ENCODE results near the gene C5orf63. TPM values are rescaled to one million over a fixed set of nuclear protein-coding genes. Genes with fewer than 3 reads are reported as not detected.

The C5orf63 gene
- total RNA-seq, 1 donor from 2014 or later = 2.9 TPM

DNA sequence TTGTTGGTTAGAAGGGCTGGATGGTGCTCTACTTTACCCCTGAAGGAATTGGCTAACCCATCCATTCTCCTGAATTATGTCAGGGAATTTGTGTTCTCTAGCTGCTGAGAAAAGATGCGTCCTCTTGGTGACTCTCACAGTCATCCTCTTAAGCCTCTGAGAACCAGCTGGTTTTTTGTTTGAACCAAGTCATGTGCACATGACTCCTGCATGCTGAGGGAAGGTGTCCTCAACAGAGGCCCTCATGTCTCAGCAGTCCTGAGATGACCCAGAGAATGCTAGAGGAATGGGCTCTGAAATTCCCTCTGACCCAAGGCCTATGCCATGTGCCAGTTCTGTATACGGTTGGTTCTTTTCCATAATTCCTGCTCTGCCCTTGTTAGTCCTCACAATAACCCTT is 10.4 kb upstream of the C5orf63 start:
- no peaks in the 10 kb centered on the region for H3K27me3 ChIP-seq (ENCODE audit: control insufficient read depth, insufficient read depth, low read length)
- TF ChIP-seq, protein P1, sequence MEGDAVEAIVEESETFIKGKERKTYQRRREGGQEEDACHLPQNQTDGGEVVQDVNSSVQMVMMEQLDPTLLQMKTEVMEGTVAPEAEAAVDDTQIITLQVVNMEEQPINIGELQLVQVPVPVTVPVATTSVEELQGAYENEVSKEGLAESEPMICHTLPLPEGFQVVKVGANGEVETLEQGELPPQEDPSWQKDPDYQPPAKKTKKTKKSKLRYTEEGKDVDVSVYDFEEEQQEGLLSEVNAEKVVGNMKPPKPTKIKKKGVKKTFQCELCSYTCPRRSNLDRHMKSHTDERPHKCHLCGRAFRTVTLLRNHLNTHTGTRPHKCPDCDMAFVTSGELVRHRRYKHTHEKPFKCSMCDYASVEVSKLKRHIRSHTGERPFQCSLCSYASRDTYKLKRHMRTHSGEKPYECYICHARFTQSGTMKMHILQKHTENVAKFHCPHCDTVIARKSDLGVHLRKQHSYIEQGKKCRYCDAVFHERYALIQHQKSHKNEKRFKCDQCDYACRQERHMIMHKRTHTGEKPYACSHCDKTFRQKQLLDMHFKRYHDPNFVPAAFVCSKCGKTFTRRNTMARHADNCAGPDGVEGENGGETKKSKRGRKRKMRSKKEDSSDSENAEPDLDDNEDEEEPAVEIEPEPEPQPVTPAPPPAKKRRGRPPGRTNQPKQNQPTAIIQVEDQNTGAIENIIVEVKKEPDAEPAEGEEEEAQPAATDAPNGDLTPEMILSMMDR (IDR thresholded peaks at IDR 0.05; ENCODE audit: insufficient read depth, low read length, poor library complexity, severe bottlenecking) = no peak
- H3K36me3 ChIP-seq (ENCODE audit: control insufficient read depth, insufficient read depth, low read length) = no peaks in the 10 kb centered on the region
- H3K4me3 ChIP-seq (ENCODE audit: low read depth, low read length) = no peak overlapping the region
- no peak for DNase-seq (ENCODE audit: low read depth)

DNA sequence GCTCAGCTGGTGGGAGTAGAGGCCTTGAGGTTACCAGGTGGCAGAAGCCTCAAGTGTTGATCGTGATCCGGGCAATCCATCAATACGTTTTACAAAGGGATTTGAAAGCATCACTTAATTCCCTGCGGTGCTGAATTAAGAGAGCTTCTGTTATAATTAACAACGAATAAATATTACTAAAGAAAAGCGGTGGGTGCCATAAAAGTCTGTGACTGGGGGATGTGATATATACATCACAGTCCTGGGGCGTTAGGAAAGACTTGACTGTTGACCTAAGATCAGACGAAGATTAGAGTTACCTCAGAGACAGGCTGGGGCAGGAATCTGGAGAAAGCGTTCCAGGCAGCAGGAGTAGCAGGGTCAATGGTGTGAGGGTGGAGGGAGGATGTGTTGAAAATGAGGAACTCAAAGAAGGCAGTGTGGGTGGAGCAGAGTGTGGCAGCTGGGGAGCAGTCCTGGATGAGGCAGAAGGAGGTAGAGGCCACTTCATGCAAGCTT is 6.7 kb upstream of the C5orf63 start:
- H3K4me3 ChIP-seq (ENCODE audit: low read depth, low read length) = no peak overlapping the region
- DNase-seq (ENCODE audit: low read depth) = no peak
- TF ChIP-seq, protein P1 (IDR thresholded peaks at IDR 0.05; ENCODE audit: insufficient read depth, low read length, poor library complexity, severe bottlenecking) = no peak
- H3K27me3 ChIP-seq (ENCODE audit: control insufficient read depth, insufficient read depth, low read length) = no peaks in the 10 kb centered on the region
- no peaks in the 10 kb centered on the region for H3K36me3 ChIP-seq (ENCODE audit: control insufficient read depth, insufficient read depth, low read length)

DNA sequence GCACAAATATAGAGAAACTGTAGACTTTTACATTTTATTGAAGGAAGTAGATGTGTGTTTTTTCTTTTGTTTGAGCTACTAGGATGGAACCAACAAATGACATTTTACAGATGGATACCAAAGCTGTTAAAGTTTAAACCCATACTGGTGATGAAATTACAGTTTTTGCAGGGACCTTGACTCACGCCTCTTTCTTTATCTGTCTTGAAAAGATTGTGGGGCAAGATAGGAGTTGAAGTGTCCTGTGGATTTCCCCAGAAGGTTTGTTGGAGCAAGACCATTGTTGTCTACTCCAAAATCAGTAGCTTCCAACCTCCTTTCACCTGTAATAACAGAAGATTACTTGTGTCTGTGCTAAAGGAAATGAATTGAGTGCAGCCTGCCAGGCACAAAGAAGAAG is 4.1 kb upstream of the C5orf63 start:
- TF ChIP-seq, protein P1 (IDR thresholded peaks at IDR 0.05; ENCODE audit: insufficient read depth, low read length, poor library complexity, severe bottlenecking) = no peak

DNA sequence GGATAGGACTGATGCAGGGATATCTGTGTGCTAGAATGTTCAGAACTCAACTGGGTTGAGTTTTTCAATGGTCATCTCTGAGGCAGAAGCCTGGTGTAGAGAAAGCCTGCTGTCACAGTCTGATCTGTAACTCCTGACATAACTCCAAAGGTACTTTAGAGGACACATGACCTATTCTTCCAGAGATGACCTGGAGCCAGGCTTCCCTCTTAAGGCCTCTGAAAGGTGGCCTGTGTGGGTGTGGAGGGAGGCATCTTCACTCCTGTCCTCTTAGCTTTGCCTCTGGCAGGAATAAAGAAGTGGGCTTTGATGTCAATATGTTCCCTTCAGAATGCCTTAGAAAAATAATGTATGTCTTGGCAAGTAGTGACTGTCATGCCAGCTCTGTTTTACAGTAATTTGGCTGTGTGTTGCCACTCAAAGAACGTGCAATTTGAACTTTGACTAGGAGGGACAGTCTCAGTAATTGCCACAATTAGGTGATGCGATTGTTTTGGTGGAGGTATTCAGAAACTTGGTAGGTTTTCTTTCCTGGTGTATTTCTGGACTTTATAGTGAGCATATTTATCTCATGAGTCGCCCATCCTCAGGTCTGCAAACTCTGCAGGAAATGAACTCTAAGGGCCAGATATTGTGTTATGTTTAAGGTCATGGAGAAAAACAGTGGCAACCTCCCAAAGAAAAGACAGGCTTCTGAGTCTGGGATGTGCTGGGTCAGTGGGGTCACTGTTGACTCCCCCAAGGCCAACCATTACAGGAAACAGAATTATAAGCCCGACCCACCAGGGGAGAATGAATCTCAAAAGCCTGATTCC is 3.2 kb upstream of the C5orf63 start:
- no peaks in the 10 kb centered on the region for H3K27me3 ChIP-seq (ENCODE audit: control insufficient read depth, insufficient read depth, low read length)
- no peak overlapping the region for H3K4me3 ChIP-seq (ENCODE audit: low read depth, low read length)
- DNase-seq (ENCODE audit: low read depth) = no peak
- TF ChIP-seq, protein P1 (IDR thresholded peaks at IDR 0.05; ENCODE audit: insufficient read depth, low read length, poor library complexity, severe bottlenecking) = no peak
- H3K36me3 ChIP-seq (ENCODE audit: control insufficient read depth, insufficient read depth, low read length) = no peaks in the 10 kb centered on the region

More for the DNA sequence above, 4.1 kb upstream of the C5orf63 start:
- Histone ChIP-seq H3K4me3 (ENCODE audit: low read depth, low read length) (no peak overlapping the region), H3K36me3 (ENCODE audit: control insufficient read depth, insufficient read depth, low read length) (no peaks in the 10 kb centered on the region), H3K27me3 (ENCODE audit: control insufficient read depth, insufficient read depth, low read length) (no peaks in the 10 kb centered on the region)
- DNase-seq (ENCODE audit: low read depth) = no peak

DNA sequence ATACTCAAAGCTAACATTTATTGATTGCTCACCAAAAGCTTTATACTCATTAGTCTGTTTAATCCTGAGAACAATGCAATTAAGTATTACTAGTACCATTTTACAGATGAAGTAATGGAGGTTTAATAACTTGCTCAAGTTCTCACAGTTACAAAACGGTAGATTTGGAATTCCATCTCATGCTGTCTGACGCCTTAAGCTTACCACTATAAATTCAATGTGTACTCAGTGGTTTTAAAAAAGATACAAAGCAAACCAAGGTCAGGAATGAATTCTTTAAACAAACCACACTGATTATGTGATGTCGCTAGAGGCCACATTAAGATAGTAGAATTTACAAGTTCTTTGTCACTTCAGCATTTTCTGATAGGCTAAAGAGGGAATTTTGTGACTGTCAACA is 1.2 kb upstream of the C5orf63 start:
- H3K36me3 ChIP-seq (ENCODE audit: control insufficient read depth, insufficient read depth, low read length) = no peaks in the 10 kb centered on the region
- TF ChIP-seq, protein P1 (IDR thresholded peaks at IDR 0.05; ENCODE audit: insufficient read depth, low read length, poor library complexity, severe bottlenecking) = no peak
- H3K27me3 ChIP-seq (ENCODE audit: control insufficient read depth, insufficient read depth, low read length) = no peaks in the 10 kb centered on the region
- no peak for DNase-seq (ENCODE audit: low read depth)
- no peak overlapping the region for H3K4me3 ChIP-seq (ENCODE audit: low read depth, low read length)
